ENCODE results near the gene YPEL1.

DNA sequence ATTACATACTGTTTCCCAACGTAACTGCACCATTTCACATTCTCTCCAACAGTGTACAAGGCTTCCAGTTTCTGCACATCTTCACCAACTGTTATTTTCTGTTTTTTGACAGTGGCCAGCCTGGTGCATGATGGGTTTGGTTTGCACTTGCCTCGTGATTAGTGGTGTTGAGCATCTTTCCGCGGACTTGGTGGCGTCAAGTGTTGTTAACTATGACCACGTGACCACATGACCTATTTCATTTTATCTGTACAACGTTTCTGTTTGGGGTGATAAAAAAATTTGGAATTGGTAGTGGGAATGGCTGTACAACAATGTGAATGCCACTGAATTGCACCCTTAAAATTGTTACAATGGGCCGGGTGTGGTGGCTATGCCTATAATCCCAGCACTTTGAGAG is 2.5 kb upstream of the YPEL1 start:
- TF ChIP-seq POLR2A (IDR thresholded peaks at IDR 0.05), result no peak
- TF ChIP-seq, protein P1, sequence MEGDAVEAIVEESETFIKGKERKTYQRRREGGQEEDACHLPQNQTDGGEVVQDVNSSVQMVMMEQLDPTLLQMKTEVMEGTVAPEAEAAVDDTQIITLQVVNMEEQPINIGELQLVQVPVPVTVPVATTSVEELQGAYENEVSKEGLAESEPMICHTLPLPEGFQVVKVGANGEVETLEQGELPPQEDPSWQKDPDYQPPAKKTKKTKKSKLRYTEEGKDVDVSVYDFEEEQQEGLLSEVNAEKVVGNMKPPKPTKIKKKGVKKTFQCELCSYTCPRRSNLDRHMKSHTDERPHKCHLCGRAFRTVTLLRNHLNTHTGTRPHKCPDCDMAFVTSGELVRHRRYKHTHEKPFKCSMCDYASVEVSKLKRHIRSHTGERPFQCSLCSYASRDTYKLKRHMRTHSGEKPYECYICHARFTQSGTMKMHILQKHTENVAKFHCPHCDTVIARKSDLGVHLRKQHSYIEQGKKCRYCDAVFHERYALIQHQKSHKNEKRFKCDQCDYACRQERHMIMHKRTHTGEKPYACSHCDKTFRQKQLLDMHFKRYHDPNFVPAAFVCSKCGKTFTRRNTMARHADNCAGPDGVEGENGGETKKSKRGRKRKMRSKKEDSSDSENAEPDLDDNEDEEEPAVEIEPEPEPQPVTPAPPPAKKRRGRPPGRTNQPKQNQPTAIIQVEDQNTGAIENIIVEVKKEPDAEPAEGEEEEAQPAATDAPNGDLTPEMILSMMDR (IDR thresholded peaks at IDR 0.05), result no peak

Measured in body of pancreas (tissue), 4 donors.